HG03108 (cell line): ENCODE data around the gene PRSS12.
A peak's percentile ranks its signal among the peaks of the same experiment; 100 is the strongest.

Experiments used
- ATAC-seq: cut with Tn5 transposase; IDR thresholded peaks from one replicate; pipeline ENCODE4 v1.9.1; 2021; ENCODE audit warnings: moderate library complexity; ENCODE audit not compliant: unreplicated experiment

PRSS12 gene

DNA sequence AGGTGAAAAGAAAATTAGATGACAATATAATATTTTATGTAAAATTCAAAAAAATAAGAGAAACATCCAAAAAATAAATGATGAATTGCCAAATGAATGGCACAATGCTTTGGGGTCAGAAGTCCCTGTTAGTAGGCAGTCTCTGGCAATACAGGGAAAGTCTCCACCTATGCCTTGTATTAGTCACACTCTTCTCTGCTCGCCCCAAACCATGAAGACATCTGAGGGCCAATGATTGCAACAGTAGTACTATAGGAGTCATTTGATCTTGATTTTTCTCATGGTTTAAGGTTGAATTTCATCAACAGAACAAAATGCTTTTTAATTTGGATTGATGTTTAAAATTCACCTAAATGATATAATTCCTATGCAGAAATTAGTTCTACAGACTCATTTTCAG, 3.9 kb upstream of the PRSS12 start:
- ATAC-seq: no peak

DNA sequence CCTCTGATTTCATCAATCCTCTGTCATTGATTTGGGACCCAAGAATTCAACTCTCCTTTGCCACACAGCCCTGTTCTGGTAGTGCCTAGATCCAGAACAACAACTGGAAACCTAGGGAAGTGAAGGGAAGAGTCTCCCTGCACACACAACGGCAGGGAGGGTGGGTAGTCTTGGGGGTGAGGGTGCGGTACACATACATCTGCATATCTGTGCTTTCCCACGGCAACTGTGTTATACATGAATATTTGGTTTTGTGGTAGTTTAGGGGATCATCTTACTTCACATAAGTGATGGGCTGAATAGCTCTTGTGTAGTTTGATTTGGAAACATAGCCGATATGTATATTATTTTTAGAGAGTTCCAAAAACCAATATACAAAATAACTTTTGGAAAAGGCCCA, 3.3 kb upstream of the PRSS12 start:
- no peak for ATAC-seq

DNA sequence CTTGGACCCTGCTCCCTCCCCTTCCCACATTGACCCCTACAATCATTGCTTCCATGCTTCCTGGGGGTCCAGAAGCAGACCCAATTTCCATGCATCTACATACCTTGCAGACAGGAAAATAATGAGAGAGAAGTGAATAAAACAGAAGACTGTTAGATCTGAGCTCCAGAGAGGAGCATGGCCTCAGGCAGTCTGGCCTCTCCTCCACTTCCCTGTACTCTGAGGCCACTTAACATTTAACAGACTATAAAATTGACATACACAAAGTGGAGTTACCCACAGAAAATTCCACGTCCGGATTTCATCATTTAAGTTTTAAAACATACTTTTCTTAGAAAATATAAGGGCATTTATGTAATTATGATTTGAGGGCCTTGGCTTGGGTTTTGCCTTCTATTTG, 2.1 kb upstream of the PRSS12 start:
- no peak for ATAC-seq

DNA sequence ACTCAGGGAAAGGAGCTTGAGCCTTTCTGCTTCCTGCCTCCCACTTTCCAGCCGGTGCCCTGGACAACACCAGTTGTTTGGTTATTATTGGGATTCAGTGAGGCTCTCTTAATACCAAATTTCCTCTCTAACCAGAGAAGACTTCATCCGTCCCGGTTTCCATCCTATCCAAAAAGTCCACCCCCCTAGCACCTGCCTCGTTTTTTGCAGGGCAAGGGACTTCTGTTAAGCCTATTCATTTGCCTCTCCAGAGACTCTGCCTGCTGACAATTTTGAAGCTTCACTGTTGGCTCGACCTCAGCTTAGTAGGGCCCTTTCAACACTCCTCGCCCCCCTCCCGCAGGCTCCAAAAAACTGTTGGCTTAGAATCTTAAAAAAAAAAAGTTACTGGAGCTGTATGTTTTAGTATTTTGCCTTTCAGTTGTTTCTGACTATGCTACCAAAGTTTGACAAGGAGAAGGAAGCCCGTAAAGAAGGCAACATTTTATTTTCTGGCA, 779 bp upstream of the PRSS12 start:
- no peak for ATAC-seq

DNA sequence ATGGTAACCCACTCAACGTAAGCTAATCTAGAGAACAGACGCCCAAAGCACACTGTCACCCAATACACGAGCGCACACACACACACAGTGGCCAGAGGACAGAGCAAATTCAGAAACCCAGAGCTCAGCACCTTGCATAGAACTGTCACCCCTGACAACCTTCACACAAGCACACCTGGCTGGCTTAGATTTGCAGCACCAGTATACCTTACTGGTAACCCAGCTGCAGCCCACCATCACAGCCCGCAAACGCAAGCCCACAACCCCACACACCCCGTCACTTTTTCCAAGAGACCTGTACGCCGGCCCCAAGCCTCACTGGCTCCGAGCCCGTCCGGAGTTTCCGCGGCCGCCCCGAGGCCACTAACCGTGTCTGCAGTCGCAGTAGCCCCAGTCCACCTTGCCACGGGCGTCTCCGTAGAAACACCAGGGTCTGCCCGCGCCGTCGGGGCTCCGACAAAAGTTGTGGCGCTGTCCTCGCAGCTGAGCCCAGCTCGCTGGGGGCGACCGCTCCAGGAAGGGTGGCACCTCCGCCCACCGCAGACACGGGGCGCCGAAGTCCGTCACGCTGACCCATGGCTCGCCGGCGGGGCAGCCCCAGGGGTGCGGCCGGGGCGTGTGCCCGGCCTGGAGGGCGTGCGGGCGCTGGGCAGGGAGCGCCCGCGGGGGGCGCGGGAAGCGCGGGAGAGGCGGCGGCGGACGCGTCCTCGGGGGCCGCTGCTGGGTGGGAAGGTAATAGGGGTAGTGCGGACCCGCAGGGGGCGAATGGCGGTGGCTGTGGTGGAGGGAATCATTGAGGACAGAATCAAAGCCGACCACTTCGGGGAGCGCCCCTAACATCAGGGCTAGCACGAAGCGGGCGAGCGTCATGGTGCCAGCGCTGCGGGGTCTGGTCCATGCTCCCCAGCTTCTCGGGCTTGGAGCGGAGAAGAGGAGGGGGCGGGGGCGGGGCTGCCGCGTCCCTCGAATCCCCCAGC, 664 bp downstream of the PRSS12 start:
- ATAC-seq: peak; percentile 11

DNA sequence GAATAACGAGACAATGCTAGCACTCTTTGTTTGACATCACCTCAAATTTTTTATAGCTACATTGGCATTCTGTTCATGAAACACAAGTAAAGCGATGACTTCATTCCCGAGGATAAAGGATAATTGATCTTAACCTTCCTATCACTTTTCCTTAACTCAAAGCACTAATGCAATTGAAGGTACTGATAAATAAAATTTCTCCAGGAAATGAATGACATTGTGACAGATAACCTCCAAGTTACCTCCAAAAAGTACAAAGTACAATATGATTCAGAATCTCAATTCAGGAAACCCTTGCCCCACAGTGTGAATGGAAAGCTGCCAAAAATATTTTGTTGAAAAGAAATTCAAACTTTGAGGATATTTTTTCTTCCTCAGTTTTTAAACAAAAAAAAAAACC, 1.8 kb downstream of the PRSS12 start:
- no peak for ATAC-seq

DNA sequence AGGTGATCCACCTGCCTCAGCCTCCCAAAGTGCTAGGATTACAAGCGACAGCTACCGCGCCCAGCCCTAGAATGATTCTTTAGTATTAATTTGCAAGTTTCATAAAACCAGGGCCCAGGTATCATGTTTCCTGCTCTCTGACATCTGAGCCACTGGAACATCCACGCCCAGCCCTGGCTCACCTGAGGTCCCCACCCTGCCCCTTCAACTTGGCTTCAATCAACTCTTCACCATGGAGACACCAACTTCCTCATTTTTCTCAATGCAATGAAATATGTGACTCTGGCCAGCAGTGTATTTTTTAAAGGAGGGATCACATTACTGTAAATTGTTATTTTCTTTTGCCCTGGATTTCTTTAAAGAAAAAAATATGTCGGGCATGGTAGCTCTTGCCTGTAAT, 3.9 kb downstream of the PRSS12 start:
- no peak for ATAC-seq

DNA sequence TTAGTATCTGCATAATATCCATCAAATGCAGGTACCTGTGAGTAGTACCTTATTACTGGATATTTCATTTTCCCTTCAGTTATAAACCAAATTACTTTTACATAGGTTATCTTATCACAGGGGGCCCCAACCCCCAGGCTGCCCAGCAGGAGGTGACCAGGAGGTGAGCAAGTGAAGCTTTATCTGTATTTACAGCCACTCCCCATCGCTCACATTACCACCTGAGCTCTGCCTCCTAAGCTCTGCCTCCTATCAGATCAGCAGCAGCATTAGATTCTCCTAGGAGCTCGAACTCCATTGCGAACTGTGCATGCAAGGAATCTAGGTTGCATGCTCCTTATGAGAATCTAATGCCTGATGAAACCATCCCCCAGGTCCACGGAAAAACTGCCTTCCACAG, 6.3 kb downstream of the PRSS12 start:
- ATAC-seq: no peak

DNA sequence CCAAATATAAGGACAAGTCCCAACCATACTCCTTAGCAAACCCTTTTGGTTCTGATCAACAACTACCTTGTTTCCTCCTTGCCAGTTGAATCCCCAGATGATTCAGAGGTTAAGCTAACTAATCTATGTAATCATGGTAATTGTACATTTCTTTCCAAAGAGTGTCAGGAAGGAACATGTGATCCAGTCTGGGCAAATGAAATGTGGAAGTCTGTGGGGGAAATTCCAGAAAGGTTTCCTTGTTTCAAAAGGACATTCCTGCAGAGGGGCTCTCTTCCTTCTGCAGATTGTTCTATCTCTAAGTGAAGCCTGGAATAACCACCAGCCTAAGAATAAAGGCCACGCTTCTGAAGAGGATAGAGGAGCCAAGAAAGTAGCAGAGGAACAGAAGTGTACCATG, 7.0 kb downstream of the PRSS12 start:
- ATAC-seq: no peak

DNA sequence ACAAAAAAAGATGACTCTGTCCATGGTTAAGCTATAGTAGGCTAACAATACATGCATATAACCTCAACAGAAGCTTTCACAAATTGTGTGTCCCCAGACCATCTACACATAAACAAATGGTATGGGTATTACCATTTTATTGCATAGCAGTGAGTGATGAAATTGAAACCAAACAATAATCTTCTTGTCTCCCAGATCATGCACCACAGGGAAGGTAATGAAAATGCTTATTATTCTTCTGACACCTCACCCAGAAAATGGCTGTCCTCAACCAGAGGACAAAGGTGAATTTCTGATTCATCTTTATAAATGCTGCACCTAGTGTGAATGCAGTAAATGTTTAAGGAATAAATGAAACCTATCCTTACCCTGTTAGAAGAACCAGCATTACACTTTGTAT, 8.0 kb downstream of the PRSS12 start:
- no peak for ATAC-seq

DNA sequence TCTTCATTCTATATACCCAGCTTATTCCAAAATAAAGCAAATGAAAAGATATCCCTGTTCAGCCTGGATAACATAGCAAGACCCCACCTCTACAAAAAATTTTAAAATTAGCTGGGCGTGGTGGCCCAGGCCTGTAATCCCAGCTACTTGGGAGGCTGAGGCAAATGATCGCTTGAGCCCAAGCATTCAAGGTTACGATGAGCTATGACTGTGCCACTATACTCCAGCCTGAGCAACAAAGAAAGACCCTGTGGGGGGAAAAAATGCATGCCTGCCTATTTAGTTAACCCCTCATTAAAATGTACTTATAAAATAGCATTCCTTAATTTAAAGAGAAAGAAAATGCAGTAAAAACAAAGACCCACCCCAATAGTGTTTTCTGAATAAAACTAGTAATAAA, 9.3 kb downstream of the PRSS12 start:
- no peak for ATAC-seq

DNA sequence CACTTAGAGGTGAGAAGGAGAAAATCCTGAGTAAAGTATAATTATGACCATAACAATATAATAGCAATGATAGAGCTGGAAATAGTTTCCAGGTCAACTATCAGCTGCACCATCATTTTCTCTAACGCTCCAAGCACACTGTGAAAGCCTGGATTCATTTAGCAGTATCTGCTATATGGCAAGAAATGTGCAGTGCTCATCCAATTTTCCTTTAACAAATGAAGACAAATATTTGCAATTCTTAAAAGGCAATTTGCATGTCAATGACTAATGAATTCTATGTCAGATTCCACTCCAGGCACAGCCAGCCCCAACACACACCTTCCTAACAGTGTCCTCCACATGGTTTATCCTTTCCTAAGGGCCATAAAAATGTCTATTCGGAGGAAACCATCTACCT, 12.7 kb downstream of the PRSS12 start:
- no peak for ATAC-seq

DNA sequence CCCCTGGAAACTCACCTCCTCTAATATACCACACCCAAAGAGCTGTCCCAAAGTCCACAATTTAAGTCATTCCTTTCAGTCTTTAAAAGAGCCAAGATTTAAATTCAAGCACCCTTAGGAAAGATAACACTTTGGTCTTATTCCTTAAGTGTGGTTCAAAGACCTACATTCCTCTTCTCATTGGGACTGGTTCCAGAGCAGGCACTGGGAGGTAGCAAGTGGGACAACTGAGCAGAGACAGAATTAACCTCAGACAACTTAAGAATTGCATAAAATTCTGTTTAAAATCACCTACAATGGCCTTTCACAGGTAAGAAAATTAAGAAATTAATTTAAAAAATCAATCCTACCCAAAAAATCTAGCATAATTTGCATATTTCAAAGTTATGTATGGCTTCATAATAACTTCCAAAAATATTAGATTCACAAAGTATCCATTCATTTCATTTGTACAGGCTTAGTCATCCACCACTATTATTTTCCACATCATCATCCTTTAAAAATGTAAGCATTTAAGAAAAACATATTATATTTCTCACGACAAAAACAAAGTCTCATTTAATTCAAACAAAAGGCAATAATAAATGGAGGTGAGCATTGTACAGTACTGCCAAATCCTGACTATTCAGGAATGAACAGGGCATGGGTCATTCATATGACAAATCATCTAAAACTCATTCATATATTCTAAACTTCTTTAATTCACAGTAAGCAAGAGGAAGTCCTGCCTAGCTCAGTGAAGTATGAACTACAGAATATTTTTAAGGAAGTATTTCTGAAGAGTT, 13.6 kb downstream of the PRSS12 start:
- no peak for ATAC-seq

DNA sequence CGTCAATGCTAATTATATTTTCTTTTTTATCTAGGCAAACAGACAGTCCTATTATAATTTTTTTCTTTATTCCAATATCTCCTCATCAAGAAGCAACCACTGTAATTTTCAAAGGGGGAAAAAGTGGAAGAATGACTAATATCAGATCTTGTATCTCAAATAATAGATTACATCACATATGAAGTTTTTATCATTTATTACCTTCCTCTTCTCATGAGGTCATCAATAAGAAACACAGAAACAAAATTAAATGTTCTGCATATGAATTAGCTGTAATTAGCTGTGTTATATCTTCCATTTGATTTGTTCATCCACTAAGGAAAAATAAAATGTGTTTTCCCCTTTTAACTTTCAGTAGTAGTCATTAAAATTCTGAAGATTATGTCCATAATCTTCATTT, 14.3 kb downstream of the PRSS12 start:
- no peak for ATAC-seq

DNA sequence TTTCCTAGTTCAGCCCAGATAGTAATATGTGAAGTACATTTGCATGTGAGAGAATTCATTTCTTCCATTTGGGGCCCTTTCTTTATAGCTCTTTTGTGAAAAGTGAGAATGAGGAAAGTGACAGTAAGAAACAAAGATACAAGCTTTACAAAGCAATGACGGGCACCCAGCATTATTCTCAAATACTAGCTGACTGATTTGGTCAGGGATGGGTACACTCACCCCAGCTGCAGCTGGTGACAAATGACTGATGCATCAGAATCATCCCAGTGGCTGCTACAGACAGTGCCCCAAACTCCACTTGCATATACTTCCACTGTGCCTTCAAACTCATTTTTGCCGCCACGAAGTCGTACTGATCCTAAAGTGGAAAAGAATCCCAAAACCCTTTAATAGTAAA, 14.8 kb downstream of the PRSS12 start:
- ATAC-seq: no peak

DNA sequence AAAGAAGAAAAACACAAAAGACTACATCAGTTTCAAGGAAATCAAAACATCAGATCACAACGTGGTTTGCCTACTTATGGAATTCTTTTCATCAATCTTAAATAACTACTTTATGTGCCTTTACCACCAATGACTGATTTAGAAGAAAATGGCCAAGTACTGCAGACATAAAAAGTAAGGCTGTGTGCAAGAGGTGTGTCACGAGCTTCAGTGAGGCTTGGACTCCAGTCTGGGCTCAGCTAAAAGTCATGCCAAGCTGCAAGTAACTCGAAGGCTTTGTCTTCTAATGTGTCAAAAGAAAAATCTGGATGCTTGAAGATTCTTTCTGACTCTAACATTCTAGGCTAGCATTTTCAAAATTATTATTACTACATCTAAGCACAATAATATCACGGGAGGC, 17.0 kb downstream of the PRSS12 start:
- no peak for ATAC-seq

DNA sequence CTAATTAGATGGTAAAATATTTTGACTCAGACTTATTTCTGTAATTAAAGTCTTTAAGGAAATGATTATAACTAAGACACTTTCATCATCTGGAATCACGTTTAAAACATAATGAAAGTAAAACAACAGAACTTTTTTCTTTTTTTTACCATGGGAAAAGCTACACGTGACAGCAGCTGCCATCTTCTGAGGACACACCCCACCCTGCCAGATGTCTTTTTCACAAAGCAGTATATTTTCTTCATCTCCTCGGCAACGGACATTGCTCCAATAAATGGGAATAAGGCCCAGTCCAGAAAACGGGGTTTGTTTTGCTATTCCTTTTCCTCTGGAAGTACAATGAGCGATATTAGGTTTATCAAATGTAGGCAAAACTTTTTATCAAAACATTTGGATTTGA, 17.5 kb downstream of the PRSS12 start:
- no peak for ATAC-seq

DNA sequence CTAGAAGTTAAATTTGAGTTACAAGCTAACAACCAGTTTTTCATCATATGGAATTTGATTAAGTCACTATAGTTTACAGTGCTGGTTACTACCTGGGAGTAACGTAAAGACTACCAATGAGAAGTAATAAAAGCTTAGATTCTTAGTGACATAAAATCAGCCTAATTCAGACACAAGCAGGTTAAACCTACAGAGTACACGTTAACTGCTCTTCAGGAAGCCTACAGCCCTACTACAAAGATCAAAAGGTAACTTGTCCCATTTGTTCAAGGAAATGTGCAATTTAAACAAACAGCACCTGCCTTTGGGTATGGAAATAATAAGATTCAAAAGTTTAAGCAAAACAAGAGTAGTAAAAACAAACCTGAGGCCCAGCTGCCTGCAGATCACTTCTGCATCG, 21.5 kb downstream of the PRSS12 start:
- no peak for ATAC-seq

DNA sequence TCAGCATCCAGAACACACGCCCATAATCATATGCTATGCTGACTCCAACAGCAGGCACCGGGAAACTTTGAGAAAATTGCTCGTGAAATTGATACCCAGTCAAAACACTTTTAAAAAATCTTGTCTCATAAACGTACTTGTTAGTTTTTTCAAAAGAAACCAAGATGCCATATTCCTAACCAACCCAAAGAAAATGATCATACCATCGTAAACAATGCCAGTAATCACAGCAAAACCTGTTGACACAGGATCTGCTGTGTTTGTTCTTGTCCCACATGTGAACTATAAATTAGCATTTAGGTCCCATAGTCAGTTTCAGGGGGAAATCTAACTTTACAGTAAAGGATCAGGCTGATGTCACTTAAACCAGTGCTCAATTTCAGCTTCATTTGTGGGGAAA, 23.0 kb downstream of the PRSS12 start:
- no peak for ATAC-seq

DNA sequence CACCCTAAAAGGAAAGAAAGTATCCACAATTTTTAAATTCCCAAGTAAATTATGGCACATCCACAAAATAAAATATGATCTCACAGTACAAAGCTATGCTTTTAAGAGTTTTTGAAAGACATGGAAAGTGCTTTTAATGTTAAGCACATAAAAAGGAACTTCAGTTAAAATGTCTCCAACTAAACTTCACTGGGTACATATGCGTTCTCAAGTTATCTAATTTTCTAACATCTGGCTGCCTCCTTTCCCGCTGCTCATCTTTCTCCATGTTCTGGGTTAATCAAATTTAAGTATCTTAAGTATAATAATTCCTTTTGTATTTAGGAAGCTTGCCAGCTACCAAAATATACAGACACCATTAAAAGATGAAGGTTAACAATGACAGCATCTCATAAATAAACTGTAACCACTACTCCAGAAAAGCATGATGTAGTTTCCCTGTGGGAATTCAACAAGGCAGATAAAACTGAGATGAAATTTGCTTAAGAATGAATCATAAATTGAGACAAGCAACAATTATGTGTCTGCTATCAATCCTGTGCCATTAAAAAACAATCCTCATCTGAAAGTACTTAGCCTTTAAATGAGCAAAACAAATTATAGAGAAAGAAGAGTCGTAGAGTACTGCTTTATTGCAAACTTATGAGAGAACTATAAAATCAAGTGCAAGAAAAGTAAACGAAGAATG, 25.1 kb downstream of the PRSS12 start:
- no peak for ATAC-seq

DNA sequence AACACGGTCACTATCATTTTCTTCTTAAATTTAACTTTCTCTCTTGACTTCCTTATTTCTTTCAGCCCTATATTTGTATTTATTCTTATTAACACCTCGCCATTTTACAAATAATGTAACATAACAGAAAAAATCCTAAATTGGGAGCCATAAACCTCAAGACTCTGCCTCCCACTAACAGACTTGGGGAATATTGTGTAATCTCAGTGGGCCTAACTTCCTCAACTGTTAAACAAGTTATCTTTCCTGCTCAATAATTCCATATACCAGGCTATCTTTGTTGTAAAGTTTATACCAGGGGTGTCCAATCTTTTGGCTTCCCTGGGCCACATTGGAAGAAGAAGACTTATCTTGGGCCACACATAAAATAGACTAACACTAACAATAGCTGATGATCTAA, 26.2 kb downstream of the PRSS12 start:
- ATAC-seq: no peak
